SHP77 treated with DMSO at 0.1 percent for 48 hours (cell line): ENCODE data around the gene NCAPG2.
A peak's percentile ranks its signal among the peaks of the same experiment; 100 is the strongest.

Experiments
- DNase-seq: peaks from one replicate; lab custom pipeline; 2025; lab: John Stamatoyannopoulos, UW

Gene NCAPG2

DNA sequence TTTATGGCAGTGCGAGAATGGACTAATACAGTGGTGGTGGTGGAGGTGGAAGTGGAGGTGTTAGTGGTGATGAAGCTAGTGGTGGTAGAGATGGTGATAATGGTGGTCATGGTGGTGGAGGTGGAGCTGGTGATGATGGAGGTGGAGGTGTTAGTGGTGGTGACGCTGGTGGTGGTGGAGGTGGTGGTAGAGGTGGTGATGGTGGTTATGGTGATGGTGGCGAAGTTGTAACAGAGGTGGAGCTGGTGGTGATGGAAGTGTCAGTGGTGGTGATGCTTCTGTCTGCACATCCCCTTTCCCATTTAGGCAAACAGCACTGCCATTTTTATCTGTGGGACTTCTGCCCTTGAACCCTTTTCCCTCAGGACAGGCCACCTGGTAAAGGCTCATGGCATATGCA, 109.5 kb downstream of the NCAPG2 start:
- no peak for DNase-seq

DNA sequence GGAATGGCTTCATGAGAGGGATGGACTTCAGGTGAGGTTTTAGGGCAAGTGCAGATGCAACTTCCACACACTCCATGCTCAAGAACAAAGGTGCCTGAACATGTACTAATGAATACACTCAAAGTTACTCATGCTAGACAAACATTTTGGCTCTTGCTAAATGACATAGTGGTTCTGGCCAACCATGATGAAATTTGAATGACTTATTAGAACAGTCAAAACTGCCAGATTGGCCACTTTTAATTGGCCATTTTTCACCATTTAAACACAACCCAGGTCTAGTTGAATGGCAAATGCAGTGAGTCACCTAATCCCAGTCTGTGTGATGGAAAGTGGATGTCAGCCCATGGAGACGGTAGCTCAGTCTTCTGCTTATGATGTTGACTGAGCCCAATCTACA, 112.1 kb downstream of the NCAPG2 start:
- no peak for DNase-seq

DNA sequence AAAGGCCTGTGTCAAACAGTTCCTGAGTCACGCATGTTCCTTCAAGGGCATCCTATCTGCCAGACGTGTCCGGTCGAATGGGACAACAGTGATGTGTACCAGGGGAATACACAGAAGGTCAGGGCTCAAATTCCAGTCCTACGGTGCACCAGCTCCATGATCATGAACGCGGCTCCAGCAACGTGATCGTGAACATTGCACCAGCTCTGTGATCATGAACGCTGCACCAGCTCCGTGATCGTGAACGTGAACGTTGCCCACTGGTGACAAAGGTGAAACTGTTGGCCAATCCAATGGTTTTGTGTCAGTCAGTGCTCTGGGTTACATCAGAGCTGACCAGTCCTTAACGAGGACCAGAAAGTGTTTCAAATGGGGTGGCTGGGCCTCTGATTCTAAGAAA, 112.7 kb downstream of the NCAPG2 start:
- no peak for DNase-seq

DNA sequence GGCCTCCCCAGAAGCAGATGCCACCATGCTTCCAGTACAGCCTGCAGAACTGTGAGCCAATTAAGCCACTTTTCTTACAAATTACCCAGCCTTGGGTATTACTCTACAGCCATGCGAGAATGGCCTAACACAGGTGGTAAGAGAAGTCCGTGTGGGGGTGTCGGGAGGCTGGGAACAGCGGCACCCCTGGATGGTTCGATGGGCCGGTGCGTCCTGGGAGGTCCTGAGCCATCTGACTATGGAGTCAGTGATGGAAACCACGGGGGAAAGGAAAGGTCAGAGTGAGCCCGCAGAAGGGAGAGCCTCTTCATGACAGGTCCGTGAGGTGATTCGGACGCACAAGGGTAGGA, 114.4 kb downstream of the NCAPG2 start:
- no peak for DNase-seq

DNA sequence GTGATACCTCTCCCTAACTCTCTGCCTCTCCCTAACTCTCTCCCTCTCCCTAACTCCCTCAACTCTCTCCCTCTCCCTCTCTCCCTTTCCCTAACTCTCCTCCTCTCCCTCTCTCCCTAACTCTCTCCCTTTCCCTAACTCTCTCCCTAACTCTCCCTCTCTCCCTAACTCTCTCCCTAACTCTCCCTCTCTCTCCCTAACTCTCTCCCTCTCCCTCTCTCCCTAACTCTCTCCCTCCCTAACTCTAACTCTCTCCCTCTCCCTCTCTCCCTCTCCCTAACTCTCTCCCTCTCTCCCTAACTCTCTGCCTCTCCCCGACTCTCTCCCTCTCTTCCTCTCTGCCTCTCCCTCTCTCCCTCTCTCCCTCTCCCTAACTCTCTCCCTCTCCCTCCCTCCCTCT, 115.0 kb downstream of the NCAPG2 start:
- no peak for DNase-seq

DNA sequence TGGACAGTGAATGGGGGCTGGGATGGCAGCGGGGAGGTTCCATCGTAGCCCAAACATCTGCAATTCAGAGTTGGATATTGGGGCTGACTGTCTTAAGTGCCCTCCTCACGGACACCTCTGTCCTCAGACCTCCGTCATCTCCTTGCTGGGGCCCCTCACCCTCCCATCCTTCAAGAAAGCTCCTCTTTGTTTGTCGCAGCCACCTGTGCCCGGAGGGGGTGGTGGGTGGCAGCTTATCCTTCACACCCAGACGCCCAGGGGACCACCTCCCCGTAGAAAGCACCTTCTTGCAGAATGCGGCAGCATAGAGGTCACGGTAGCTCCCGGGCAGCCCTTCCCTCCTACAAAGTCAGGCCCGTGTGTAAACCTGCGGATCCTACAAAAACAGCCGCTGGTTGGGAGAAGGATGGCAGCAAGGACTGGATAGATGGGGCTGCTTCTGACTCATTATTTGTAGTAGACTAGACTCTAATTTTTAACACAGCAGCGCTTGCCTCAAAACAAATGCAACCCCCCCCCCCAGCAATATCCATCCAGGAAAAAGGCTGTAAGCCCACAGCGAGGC, 115.6 kb downstream of the NCAPG2 start:
- no peak for DNase-seq

DNA sequence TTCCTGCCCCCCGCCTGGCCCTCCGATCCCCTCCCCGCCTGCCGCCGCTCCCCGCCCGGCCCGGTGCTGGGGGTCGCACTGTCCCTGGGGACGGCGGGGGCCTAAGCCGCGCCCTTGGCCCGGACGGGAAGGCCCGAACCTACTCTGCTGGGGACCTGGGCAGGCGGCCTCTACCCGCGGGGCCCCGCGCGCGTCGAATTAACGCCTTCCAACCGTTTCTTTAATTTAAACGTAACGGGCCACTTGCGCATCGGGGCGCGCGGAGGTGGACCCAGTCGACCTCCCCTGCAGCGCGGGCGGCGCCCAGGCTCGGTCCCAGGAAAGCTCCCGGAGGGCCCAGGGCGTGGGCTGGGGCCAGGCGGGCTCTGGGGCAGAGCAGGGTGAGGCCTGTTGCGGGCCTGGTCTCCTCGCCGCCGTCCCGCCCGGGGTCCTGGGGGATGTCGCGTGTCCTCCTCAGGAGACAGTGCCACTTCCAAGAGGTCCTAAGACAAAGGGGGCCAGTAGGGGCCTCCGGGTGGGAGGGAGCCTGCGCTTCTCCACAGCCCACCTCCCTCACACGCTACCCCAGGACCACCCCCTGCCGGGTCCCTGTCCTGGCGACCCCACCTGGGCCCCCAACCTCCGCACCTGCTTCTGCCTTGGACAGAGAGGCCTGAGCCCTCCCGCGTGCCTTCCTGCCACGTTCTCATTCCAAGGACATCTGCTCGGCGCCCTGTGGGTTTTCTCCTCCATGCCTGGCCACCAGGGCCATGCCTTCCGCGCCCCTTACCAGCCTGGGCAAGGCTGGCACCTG, 116.3 kb downstream of the NCAPG2 start:
- no peak for DNase-seq

DNA sequence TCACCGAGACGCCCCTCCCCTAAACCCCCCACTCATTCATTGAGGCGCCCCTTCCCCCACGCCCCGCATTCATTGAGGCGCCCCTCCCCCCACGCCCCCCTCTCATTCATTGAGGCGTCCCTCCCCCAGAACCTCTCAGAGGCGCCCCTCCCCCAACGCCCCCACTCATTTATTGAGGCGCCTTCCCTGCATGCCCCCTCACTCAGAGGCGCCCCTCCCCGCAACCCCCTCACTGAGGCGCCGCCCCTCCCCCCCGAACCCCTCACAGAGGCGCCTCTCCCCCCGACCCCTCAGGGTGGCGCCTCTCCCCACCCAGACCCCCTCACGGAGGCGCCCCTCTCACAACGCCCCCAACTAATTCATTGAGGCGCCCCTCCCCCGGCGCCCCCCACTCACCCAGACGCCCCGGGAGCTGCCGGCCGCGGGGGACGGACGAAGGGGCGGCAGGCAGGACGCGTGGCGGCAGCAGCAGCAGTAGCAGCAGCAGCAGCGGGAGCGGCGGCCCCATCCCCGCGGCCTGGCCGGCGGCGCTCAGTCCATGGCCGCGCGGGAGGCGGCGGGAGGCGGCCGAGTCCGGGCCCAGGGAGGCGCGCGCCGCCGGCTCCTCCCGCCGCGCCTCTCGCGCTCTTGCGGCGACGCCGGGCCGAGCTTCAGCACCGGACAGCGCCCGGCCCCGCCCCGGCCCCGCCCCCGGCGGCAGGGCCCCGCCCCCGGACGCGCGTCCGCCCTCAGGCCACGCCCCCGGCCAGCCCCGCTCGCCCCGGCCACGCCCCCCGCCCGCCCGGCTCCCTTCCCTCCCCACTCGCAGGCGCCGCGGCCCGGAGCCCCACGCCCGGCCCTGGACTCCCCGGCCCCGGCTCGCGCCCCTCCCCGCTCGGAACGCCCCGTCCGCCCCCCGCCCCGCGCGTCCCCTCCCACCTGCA, 117.2 kb downstream of the NCAPG2 start, which contains the start of gene PTPRN2:
TSS of gene PTPRN2 (minus strand) at position 662 of the 923 bp plus-strand sequence.
- peak; percentile 19 for DNase-seq

DNA sequence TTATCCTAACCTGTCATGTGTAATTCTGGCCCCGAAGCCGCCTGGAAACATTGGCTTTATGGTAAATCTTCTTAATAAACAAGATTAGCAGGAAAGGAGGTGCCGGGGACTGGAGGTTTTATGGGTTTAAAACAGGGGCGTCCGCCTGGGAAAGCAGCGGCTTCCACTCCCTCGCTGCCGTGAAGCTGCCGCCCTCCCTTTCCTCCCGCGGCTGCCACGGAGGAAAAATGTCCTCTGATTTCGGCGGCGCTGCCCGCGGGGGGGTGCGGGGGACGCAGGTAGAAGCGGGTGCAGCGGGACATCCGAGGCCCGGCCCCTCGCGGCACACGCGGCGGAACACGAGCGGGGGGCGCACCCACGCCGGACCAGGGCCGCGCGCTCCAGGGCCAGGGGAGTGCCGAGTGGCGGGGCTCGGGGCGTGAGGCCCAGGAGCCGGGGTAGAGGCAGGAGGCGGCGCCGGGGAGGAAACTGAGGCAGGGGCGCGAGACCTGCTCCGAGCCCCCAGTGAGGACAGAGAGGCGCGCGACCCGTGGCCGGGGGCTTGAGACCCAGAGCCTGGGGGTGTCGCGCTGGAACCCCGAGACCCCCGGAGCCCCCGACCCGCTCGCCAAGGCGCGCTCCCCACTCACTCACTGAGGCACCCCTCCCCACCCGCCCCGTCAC, 118.0 kb downstream of the NCAPG2 start:
- no peak for DNase-seq

DNA sequence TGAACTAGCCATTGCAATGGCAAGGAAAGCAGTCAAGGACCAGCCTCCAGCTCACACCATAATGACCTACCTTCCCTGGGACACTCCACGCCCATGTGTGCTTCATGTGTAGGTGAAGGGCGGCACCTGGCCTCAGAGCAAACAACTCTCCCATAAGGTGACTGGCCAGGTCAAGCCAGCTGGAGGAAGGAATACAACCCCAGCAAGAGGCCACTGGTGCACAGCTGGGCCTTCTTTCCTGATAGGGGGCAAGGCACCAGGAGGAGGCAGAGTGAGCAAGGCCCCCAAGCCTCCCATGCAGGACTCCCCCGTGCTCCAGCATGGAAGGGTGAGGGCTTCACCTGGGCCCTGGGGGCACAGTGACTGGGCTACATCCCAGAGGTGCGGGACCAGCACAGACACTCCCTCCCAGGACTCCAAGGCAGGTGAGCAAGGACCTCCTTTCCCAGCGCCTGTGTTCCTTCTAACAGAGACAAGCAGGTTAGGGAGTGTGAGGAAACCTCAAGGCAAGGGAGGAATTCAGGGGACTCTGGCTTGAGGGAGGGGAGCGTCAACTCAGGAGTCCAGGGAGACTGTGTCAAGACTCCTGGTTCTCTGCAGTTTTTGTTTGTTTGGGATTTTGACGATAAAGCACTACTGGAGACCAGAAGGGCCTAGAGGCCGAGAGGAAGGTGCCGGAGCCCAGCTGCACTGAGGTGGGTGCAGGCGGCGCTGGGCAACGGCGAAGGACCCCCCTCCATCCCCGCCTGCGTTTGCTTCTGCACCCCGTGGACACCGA, 118.7 kb downstream of the NCAPG2 start:
- no peak for DNase-seq

DNA sequence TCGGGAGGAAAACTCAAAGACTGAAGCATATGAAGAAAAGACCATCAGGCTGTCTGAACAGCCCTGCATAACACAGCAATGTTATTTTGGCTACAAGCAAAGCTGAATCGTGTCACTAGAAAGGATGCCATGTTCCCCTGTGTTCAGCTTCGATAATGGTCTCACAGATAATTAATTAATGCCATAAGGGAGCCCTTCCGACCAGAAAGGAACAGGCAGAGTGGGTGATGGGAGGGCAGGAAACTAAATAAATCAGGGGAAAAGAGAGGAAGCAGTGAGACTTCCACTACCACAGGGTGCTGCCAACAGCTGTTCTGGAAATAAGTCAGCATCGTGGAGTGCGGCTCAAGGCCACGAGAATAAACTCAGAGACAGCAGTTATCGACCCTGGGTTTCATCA, 120.2 kb downstream of the NCAPG2 start:
- DNase-seq, result no peak

DNA sequence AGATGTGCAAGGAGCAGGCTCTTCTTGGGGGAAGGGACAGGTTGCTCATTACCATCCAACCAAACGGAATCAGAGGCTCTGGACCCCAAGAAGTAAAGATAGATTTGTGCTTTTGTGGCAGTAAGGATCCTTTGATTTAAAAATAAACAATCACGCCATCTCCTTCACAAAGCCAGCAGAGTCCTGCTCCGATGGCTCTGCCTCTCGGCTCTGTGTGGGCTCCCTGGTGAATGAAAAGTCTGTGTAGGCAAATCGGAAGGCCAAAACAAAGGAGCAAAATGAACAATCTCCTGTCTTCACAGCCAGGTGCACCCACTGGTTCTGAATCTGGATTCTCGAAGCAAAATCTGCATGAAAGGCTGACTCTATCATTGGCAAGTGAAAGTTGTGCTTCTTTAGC, 120.8 kb downstream of the NCAPG2 start:
- DNase-seq, result no peak

DNA sequence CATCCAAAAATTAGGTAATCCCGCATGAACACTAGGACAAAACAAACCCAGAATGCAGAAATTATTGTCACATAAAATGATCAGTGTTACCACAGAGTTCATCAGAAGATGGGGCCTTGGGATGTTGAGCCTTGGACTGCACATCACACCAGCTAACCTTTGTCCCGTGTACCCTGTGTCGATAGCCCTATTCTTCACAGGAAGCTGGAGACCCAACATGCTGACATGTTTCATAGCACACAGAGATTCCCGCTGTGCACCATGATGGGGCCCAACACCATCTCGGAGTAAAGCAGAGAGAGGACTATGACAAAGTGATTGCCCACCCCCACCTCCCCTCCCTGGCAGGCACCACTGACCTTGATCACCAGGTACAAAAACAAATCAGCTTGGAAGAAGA, 121.5 kb downstream of the NCAPG2 start:
- DNase-seq, result no peak

DNA sequence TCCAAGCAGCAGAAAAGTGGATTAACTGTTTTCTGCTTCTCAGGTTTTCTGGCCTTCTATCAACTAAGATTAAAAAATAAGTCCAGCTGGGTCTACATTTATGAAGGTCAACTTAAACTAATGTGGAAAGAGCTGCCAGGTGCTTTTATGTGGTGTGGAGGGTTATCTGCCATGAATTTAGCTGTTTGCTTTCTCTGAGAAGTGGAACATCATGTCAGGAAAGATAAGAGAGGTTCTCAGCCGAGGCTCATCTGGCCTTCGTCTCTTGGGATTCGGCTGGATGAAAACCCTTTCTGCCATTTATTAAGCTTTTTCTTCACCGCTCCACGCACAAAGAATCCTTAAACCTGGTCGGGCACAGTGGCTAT, 122.5 kb downstream of the NCAPG2 start:
- peak; percentile 78 for DNase-seq

DNA sequence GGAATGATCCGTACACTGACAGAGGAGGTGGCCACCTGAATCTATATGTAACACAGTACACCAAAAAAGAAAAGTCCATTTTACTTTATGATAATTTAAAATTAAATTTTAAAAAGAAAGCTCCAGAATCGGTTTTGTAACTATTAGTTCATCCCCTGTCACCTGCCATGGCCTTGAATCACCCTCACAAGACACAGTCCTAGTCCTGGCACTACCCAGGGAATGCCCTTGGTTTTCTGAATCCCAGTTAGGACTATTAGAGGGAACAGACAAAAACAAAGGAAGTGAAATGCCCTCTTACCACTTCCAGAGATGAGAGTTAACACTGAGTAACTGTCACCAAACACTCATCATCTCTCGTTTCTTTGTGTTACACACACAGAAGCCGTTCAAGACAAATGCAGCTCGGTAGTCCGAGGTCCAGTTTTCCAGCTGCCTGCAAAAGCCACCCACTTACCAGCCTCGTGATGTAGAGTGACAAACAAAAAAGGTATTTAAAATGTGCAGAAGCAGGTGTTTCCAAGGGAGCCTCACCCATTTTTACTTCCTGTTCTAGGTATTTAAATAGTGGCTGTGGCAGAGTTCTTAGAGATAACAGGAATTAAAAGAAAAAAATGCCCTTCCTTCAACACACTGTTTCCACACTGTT, 123.0 kb downstream of the NCAPG2 start:
- DNase-seq, result peak; percentile 85
